ENCODE data around the gene AKTIP. TPM values are rescaled to one million over a fixed set of nuclear protein-coding genes. Genes with fewer than 3 reads are reported as not detected.

AKTIP gene
- total RNA-seq (10 to 100 TPM; 58.4 to 75.3 TPM), polyA plus RNA-seq (ENCODE audit: insufficient read depth, low read depth, low replicate concordance) (75.4 TPM)
- long read RNA-seq, donor 1, transcript AKTIP-202 (10 exons, 2,426 nt): minor isoform, 7 of 33 reads
- long read RNA-seq, donor 1, transcript AKTIP-214 (1 exons, 2,321 nt): major isoform, 8 of 33 reads
- long read RNA-seq, donor 1, partial matches to known transcripts: 5 of 33 reads
- long read RNA-seq, donor 1, other reads (novel, unspliced or antisense): 13 of 33 reads
- long read RNA-seq, donor 2, partial matches to known transcripts: 0 of 5 reads
- long read RNA-seq, donor 2, other reads (novel, unspliced or antisense): 0 of 5 reads

DNA sequence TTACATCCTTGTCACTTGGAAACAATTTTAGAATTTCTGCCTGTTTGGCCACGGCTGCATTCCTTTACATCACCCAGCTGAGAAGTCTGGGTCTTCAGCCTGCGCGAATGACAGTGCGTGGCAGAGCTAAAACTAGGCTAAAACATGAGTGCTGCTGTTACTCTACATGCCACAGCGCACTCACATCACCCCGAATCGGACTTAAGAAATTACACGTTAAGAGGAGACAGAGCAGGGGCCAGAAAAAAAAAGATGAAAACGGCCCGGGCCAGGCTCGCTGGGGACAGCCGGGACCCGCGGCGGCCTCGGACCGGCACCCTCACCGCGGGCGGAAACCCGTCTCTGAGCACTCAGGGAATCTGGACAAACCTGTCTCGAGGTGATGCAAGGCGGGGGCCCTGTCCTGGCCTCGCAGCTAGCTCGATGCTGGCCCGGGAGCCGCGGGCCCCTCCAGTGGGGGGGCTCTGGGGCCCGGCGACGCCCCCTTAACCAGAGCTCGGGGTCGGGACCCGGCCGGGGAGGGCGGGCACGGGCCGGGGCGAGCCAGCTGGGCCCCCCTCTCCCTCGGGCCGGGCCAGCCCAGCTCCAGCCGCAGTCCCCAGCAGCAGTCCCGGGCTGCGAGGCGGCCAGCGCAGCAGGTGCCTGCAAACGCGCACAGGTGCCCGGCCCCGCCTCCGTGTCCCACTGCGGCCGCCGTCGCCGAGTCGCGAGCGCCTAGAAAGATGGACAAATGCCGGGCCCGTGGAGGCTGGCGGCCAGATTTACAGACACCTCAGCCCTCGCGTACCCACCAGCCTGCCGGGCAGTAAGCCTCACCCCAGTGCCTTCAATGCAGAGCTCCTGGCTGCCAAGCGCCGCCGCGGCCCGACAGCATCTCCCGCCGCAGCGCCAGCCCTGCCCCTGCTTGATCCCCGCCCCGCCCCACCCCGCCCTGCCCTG is at the start of gene AKTIP:
TSS of gene AKTIP (minus strand) at position 879 of the 939 bp plus-strand sequence. CDS start 2,950 bp downstream, outside the sequence.
- Histone ChIP-seq H3K4me1 (peaks cover 27% of the 10 kb centered on the region), H3K27me3 (no peaks in the 10 kb centered on the region), H3K4me3 (peak within 1 kb of the TSS; percentile 85 to 92), H3K27ac (peak within 1 kb of the TSS; percentile 92 to 95), H3K36me3 (ENCODE audit: low read depth, missing control alignments) (no peaks in the 10 kb centered on the region), H3K9me3 (no peaks in the 10 kb centered on the region)
- DNase-seq: peak; percentile 83
- WGBS, 2 donors: 0 to 1% methylated on average over 29 to 71 of the region's 76 CpGs
- intact Hi-C loops (cut with DNase I; ENCODE audit: low total_unique reads): no loop called here
- no peak for TF ChIP-seq POLR2A (IDR thresholded peaks at IDR 0.05)
- TF ChIP-seq, protein P1, sequence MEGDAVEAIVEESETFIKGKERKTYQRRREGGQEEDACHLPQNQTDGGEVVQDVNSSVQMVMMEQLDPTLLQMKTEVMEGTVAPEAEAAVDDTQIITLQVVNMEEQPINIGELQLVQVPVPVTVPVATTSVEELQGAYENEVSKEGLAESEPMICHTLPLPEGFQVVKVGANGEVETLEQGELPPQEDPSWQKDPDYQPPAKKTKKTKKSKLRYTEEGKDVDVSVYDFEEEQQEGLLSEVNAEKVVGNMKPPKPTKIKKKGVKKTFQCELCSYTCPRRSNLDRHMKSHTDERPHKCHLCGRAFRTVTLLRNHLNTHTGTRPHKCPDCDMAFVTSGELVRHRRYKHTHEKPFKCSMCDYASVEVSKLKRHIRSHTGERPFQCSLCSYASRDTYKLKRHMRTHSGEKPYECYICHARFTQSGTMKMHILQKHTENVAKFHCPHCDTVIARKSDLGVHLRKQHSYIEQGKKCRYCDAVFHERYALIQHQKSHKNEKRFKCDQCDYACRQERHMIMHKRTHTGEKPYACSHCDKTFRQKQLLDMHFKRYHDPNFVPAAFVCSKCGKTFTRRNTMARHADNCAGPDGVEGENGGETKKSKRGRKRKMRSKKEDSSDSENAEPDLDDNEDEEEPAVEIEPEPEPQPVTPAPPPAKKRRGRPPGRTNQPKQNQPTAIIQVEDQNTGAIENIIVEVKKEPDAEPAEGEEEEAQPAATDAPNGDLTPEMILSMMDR (IDR thresholded peaks at IDR 0.05): no peak

DNA sequence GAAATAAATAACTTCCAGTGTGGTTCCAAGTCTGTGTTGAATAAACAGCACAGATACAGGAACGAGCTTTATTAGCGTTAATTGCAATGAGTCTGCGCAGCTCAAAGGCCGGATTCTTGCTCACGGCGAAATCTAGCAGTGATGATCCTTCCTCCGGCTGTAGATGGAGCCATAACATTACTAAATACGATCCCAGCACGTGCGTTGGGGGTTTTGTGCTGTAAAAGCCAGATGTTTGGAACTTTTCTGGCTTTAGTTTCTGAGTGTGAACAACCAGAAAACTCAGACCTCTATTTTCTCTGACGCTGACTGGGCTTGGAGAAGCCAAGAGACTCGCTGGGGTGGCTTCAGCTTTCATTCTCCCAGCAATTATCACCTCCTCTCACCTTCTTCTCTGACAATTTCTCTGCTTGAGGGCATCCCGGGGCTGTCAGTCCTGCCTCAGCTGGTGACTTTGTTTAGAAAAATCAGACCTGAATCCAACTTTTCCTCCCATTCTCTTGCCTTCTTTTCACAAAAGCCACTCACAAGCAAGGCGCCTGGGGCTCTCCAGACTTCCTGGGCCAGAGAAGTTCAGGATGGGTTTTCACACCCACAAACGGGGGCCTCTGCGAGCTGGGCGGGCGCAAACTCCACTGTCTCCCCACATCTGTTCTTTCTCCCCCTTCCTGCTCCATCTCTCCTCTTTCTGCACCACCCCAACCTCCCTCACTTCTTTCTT is 47.1 kb upstream of the AKTIP start:
- Histone ChIP-seq H3K4me3 (no peak overlapping the region), H3K27me3 (no peaks in the 10 kb centered on the region), H3K27ac (no peak overlapping the region), H3K9me3 (no peaks in the 10 kb centered on the region), H3K4me1 (no peaks in the 10 kb centered on the region), H3K36me3 (ENCODE audit: low read depth, missing control alignments) (no peaks in the 10 kb centered on the region)
- 27 to 35% methylated on average over 18 of the region's 18 CpGs for WGBS, 2 donors
- DNase-seq: peak; percentile 83
- intact Hi-C loops (cut with DNase I; ENCODE audit: low total_unique reads): no loop called here
- TF ChIP-seq, protein P1 (IDR thresholded peaks at IDR 0.05): peak; percentile 35 to 60 (median 38)
- TF ChIP-seq POLR2A (IDR thresholded peaks at IDR 0.05): no peak

DNA sequence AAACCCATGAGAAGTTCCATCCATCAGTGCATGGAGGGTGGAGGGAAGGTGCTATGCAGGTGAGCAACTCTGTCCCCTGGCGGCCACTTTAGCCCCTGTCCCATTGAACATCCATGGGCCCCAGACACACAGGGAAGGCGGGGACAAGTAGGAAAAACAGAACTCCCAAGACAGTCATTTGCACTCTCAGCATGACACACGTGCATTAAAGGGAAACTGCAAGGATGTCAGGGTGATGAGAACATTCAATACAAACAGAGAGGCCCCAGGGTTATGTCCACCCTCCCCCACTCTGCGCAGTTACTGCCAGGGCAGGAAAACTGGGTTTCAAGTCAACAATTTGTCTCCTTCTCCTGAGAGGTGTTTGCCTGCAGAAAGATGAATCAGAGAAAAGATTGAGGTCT is 44.0 kb upstream of the AKTIP start:
- 64% methylated on average over 4 of the region's 4 CpGs for WGBS, 2 donors
- intact Hi-C loops (cut with DNase I; ENCODE audit: low total_unique reads): no loop called here
- no peaks in the 10 kb centered on the region for H3K4me1 ChIP-seq
- no peaks in the 10 kb centered on the region for H3K36me3 ChIP-seq (ENCODE audit: low read depth, missing control alignments)
- H3K27me3 ChIP-seq: no peaks in the 10 kb centered on the region
- H3K27ac ChIP-seq: no peak overlapping the region
- TF ChIP-seq, protein P1 (IDR thresholded peaks at IDR 0.05): no peak
- no peak for TF ChIP-seq POLR2A (IDR thresholded peaks at IDR 0.05)
- no peaks in the 10 kb centered on the region for H3K9me3 ChIP-seq
- no peak for DNase-seq
- no peak overlapping the region for H3K4me3 ChIP-seq

DNA sequence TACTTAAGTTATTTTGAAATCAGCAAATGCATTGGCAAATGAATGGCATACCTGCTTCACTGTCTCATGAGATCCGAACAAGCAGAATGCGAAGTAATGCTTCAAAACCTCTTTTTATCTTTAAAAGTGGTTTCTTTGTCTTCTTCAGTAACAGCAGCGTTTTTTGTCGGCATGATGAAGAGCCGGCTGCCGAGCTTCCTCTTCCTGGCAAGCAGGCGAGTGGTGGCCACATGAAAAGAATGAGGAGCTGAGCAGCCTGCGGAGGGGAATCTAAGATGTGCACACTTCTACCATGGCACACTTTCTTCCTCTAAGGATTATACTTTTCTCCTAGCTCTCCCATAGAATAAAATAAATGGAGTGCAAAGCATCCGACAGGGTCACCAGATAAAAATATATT is 42.4 kb upstream of the AKTIP start:
- Histone ChIP-seq H3K36me3 (ENCODE audit: low read depth, missing control alignments) (no peaks in the 10 kb centered on the region), H3K27me3 (no peaks in the 10 kb centered on the region), H3K4me1 (no peaks in the 10 kb centered on the region), H3K9me3 (no peaks in the 10 kb centered on the region), H3K27ac (no peak overlapping the region), H3K4me3 (no peak overlapping the region)
- intact Hi-C loops (cut with DNase I; ENCODE audit: low total_unique reads): no loop called here
- DNase-seq: no peak
- no peak for TF ChIP-seq POLR2A (IDR thresholded peaks at IDR 0.05)
- TF ChIP-seq, protein P1 (IDR thresholded peaks at IDR 0.05): no peak
- 64 to 82% methylated on average over 9 of the region's 9 CpGs for WGBS, 2 donors
